Esophagus squamous epithelium (tissue), 5 donors: ENCODE data around the gene NDC80. TPM values are rescaled to one million over a fixed set of nuclear protein-coding genes. Genes with fewer than 3 reads are reported as not detected.

Source experiments
- DNase-seq: peaks from one replicate; lab custom pipeline; 2025; lab: John Stamatoyannopoulos, UW
- H3K27ac ChIP-seq, 4 donors: fragments of 200-600 bp; sonication (generic); one replicate each; pipeline ENCODE4 v1.5.1; 2016 to 2019; ENCODE audit warnings: mild to moderate bottlenecking in 1 of 4
- H3K27me3 ChIP-seq, 4 donors: fragments of 200-600 bp; sonication (generic); 1 replicate in 3 of 4; 2 replicates in 1 of 4; pipeline versions ENCODE4 v1.5.1 to v1.6.0; 2017 to 2021; ENCODE audit warnings: antibody characterized with exemption in 1 of 4
- H3K36me3 ChIP-seq, 3 donors: fragments of 200-600 bp; sonication (generic); one replicate each; pipeline ENCODE4 v1.5.1; 2016 to 2019
- H3K4me1 ChIP-seq, 3 donors: fragments of 200-600 bp; sonication (generic); one replicate each; pipeline ENCODE4 v1.5.1; 2017 to 2019
- H3K4me3 ChIP-seq, 4 donors: fragments of 200-600 bp; sonication (generic); 1 replicate in 3 of 4; 2 replicates in 1 of 4; pipeline ENCODE4 v1.5.1; 2016 to 2019; ENCODE audit warnings: mild to moderate bottlenecking in 2 of 4, moderate library complexity in 1 of 4
- H3K9me3 ChIP-seq, 3 donors: fragments of 200-600 bp; sonication (generic); one replicate each; pipeline ENCODE4 v1.5.1; 2016 to 2019
- POLR2A ChIP-seq, 4 donors: fragments of 450-650 bp; IDR thresholded peaks; one replicate each; pipeline ENCODE4 v1.6.1; 2017; ENCODE audit warnings: antibody characterized with exemption in 4 of 4, mild to moderate bottlenecking in 4 of 4, moderate library complexity in 3 of 4
- WGBS, 2 donors: methylation state at CpG; one replicate each; pipeline ENCODE4 v1.1.5; 2018; 5-methylcytosine and 5-hydroxymethylcytosine counted together
- intact Hi-C: fragments of 100-400 bp; cut with DNase I; formaldehyde crosslinking; loops from one replicate; pipeline ENCODE4 v1.15.0; 2022
- total RNA-seq, 4 donors: library from RNA; depleted of rRNA; stranded (reverse); fragments of >200 nt; gene quantifications; one replicate each; pipeline ENCODE4 v1.1.0, GENCODE V29; 2016
- TF ChIP-seq, protein P1 (sequence below), 6 experiments: fragments of 450-650 bp in 4 of 6; fragments of 200-600 bp in 2 of 6; sonication (generic) in 2 of 6; IDR thresholded peaks; one replicate each; pipeline ENCODE4 v1.5.1; 2016 to 2019; ENCODE audit warnings: antibody characterized with exemption in 6 of 6, mild to moderate bottlenecking in 4 of 6, moderate library complexity in 4 of 6
- donor health status: DM: yes; HTN: yes; CAD: no.

The NDC80 gene
- total RNA-seq, 4 donors from 2014 or later: 2.9 to 13.8 (median 8.0) TPM

DNA sequence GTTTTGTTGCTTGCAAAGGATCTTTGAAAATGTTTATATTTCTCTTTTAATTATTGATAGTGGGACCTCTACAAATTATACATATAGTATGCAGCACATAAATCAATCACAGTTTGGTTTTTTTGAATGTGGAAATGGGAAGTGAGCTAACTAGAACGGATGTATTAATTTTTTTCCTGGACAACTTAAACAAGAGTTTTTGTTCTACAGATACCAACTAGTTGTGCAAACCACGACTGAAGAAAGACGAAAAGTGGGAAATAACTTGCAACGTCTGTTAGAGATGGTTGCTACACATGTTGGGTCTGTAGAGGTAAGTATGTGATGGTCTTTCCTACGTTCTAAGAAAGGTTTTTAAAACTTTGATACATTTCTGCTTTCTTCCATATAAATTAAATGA lies 39.2 kb downstream of the NDC80 start:
- DNase-seq: no peak

GRCh38 chr18:2612996-2613395 lies 41.6 kb downstream of the NDC80 start:
- Histone ChIP-seq H3K27me3 (no peaks in the 10 kb centered on the region), H3K36me3 (peaks cover 0 to 9% (median 0%) of the 10 kb centered on the region in 3 donors), H3K4me1 (no peaks in the 10 kb centered on the region), H3K9me3 (no peaks in the 10 kb centered on the region), H3K27ac (no peak overlapping the region), H3K4me3 (no peak overlapping the region)
- no peak for DNase-seq
- WGBS, 2 donors: 77% methylated on average over 1 of the region's 1 CpG
- TF ChIP-seq, protein P1, sequence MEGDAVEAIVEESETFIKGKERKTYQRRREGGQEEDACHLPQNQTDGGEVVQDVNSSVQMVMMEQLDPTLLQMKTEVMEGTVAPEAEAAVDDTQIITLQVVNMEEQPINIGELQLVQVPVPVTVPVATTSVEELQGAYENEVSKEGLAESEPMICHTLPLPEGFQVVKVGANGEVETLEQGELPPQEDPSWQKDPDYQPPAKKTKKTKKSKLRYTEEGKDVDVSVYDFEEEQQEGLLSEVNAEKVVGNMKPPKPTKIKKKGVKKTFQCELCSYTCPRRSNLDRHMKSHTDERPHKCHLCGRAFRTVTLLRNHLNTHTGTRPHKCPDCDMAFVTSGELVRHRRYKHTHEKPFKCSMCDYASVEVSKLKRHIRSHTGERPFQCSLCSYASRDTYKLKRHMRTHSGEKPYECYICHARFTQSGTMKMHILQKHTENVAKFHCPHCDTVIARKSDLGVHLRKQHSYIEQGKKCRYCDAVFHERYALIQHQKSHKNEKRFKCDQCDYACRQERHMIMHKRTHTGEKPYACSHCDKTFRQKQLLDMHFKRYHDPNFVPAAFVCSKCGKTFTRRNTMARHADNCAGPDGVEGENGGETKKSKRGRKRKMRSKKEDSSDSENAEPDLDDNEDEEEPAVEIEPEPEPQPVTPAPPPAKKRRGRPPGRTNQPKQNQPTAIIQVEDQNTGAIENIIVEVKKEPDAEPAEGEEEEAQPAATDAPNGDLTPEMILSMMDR (IDR thresholded peaks at IDR 0.05): no peak
- TF ChIP-seq POLR2A (IDR thresholded peaks at IDR 0.05): no peak
- intact Hi-C loops: no loop called here

More for the DNA sequence above, 39.2 kb downstream of the NDC80 start:
- TF ChIP-seq POLR2A (IDR thresholded peaks at IDR 0.05): no peak
- TF ChIP-seq, protein P1 (IDR thresholded peaks at IDR 0.05): no peak
- 82 to 83% methylated on average over 5 of the region's 5 CpGs for WGBS, 2 donors
- Histone ChIP-seq H3K9me3 (no peaks in the 10 kb centered on the region), H3K36me3 (peaks cover 0 to 9% (median 0%) of the 10 kb centered on the region in 3 donors), H3K4me1 (peaks cover 0 to 11% (median 0%) of the 10 kb centered on the region in 3 donors), H3K27me3 (no peaks in the 10 kb centered on the region), H3K27ac (no peak overlapping the region), H3K4me3 (no peak overlapping the region)
- intact Hi-C loops: no loop called here

DNA sequence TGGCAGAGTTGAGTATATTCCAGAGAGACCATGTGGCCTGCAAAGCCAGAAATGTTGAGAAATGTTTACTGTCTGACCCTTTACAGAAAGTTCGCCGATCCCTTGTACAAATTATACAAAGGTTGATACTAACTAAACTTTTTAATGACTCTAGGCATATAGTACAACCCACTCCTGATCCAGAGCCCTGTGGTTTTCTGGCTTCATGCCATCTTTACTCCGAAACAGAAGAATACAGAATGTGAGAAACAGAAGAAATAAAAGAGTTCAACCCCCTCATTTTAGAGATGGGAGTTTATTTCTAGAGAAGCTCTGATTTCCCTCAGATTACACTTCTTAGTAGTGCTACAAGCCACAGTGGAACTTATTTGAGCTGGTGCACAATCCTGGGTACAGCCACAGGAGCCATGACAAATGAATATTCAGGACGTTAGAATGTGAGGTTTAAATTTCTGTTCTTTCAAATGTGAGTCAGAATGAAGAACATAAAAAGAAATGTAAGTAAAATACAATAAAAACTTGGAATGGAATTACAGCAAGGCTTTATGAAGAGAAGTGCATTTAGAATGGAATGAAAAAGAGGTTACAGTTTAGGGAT lies 46.1 kb downstream of the NDC80 start:
- no peak overlapping the region for H3K27ac ChIP-seq
- no peaks in the 10 kb centered on the region for H3K27me3 ChIP-seq
- no peaks in the 10 kb centered on the region for H3K4me1 ChIP-seq
- no peaks in the 10 kb centered on the region for H3K9me3 ChIP-seq
- intact Hi-C loops: no loop called here
- WGBS, 2 donors: 72 to 84% methylated on average over 4 of the region's 4 CpGs
- H3K36me3 ChIP-seq: peaks cover 0 to 9% (median 0%) of the 10 kb centered on the region in 3 donors
- DNase-seq: no peak
- no peak overlapping the region for H3K4me3 ChIP-seq
- no peak for TF ChIP-seq POLR2A (IDR thresholded peaks at IDR 0.05)
- TF ChIP-seq, protein P1 (IDR thresholded peaks at IDR 0.05): no peak

GRCh38 chr18:2618009-2618408 lies 46.7 kb downstream of the NDC80 start:
- intact Hi-C loops: no loop called here
- H3K4me3 ChIP-seq: no peak overlapping the region
- H3K9me3 ChIP-seq: no peaks in the 10 kb centered on the region
- TF ChIP-seq, protein P1 (IDR thresholded peaks at IDR 0.05): no peak
- TF ChIP-seq POLR2A (IDR thresholded peaks at IDR 0.05): no peak
- no peak overlapping the region for H3K27ac ChIP-seq
- peaks cover 0 to 9% (median 0%) of the 10 kb centered on the region in 3 donors for H3K36me3 ChIP-seq
- no peak for DNase-seq
- no peaks in the 10 kb centered on the region for H3K27me3 ChIP-seq
- WGBS, 2 donors: 89 to 98% methylated on average over 2 to 4 of the region's 4 CpGs
- no peaks in the 10 kb centered on the region for H3K4me1 ChIP-seq

GRCh38 chr18:2625217-2625616 lies 53.9 kb downstream of the NDC80 start:
- H3K27ac ChIP-seq: no peak overlapping the region
- no peak overlapping the region for H3K4me3 ChIP-seq
- TF ChIP-seq, protein P1 (IDR thresholded peaks at IDR 0.05): no peak
- TF ChIP-seq POLR2A (IDR thresholded peaks at IDR 0.05): no peak
- WGBS, 2 donors: 73 to 89% methylated on average over 3 to 5 of the region's 5 CpGs
- DNase-seq: no peak
- no peaks in the 10 kb centered on the region for H3K27me3 ChIP-seq
- no peaks in the 10 kb centered on the region for H3K4me1 ChIP-seq
- H3K9me3 ChIP-seq: no peaks in the 10 kb centered on the region
- H3K36me3 ChIP-seq: no peaks in the 10 kb centered on the region
- intact Hi-C loops: no loop called here
